Measurements from ENCODE around the gene LIPC.

Gene LIPC

GRCh38 chr15:58616171-58616570 is 184.4 kb downstream of the LIPC start:
- DNase-seq (ENCODE audit: low read depth in 2 of 2): no peak

All from stimulated activated CD8-positive, alpha-beta memory T cell treated with anti-CD3 and anti-CD28 coated beads, Interleukin-2, amount 100 ng/mL, for 48 hours (primary cell).